ENCODE measurements around the gene TM9SF3.

DNA sequence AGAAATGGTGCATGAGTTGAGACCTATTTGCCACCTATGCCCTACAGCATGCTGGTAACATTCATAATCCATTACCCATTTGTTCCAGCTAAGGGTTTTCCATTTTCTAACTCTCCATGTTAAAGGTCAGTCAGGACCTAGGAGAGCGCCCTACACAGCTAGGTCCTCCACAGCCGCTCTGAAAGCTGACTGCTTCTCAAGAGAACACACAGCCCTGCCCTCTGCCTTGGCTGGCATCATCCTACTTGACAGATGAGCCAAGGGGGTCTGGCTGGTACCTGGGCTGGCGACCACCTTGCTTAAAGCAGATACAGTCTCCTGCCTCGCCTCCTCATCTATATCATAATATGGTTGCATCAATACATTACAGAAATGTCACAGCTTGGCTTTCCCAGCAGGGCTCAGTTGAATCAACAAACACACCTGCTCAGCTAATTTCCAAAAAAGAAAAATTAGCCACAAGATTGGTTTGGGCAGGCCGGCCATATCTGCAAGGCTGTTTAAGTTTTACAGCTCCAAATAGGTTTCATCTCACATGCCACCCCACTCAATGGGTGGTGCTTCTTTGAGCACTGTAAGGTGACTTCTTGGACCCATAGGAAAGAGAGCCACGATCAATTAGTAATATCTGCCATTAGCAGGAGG, 90.4 kb downstream of the TM9SF3 start:
- TF ChIP-seq POLR2AphosphoS5 (IDR thresholded peaks at IDR 0.05) (no peak), POLR2A (IDR thresholded peaks at IDR 0.05) (no peak), EP300 (IDR thresholded peaks at IDR 0.05) (no peak)
- TF ChIP-seq, protein P1, sequence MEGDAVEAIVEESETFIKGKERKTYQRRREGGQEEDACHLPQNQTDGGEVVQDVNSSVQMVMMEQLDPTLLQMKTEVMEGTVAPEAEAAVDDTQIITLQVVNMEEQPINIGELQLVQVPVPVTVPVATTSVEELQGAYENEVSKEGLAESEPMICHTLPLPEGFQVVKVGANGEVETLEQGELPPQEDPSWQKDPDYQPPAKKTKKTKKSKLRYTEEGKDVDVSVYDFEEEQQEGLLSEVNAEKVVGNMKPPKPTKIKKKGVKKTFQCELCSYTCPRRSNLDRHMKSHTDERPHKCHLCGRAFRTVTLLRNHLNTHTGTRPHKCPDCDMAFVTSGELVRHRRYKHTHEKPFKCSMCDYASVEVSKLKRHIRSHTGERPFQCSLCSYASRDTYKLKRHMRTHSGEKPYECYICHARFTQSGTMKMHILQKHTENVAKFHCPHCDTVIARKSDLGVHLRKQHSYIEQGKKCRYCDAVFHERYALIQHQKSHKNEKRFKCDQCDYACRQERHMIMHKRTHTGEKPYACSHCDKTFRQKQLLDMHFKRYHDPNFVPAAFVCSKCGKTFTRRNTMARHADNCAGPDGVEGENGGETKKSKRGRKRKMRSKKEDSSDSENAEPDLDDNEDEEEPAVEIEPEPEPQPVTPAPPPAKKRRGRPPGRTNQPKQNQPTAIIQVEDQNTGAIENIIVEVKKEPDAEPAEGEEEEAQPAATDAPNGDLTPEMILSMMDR (IDR thresholded peaks at IDR 0.05): no peak
